ENCODE data around the gene FNIP2. TPM values are rescaled to one million over a fixed set of nuclear protein-coding genes. Genes with fewer than 3 reads are reported as not detected.

The FNIP2 gene
- total RNA-seq, 1 donor from 2014 or later = 63.0 TPM

Other genes starting within 250 kb of the FNIP2 start
- 0.55 TPM for gene RXFP1, start 247.1 kb upstream of the FNIP2 start, total RNA-seq
- 2.7 TPM for gene C4orf46, start 97.1 kb upstream of the FNIP2 start, total RNA-seq
- gene ETFDH, start 96.7 kb upstream of the FNIP2 start, total RNA-seq = 30.5 TPM
- 34.8 TPM for gene PPID, start 45.6 kb upstream of the FNIP2 start, total RNA-seq

Measured in mucosa of gallbladder (tissue), 1 donor.